Measurements from ENCODE around the gene BAAT.

BAAT gene

DNA sequence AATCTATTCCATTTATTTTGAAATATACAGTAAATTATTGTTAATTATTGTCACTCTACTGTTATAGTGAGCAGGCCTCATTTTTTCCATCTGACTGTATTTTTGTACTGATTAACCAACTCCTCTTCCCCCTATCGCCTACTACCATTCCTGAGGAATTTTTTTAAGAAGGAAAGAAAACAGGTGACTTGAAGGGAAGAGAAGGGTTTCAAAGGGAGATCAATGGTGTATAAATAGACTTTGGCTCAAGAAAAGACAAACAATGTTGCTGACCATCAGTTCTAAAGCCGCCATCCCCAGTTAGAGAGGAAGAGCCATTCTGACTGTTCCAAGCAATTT is 69.7 kb downstream of the BAAT start:
- Histone ChIP-seq H4K20me1 (ENCODE audit: control insufficient read depth, insufficient read depth, low read depth, low read length) (no peaks in the 10 kb centered on the region), H3K9me3 (ENCODE audit: control insufficient read depth, insufficient read depth, low read length) (no peaks in the 10 kb centered on the region), H3K4me2 (ENCODE audit: low read length) (no peak overlapping the region), H3K27ac (ENCODE audit: low read depth, low read length) (no peak overlapping the region), H3K27me3 (ENCODE audit: control insufficient read depth, low read length) (no peaks in the 10 kb centered on the region), H3K4me1 (ENCODE audit: control insufficient read depth, low read length) (no peaks in the 10 kb centered on the region), H3F3A (ENCODE audit: control insufficient read depth, insufficient read depth) (no peaks in the 10 kb centered on the region), H3K79me2 (ENCODE audit: control insufficient read depth, low read length) (no peaks in the 10 kb centered on the region), H3K4me3 (ENCODE audit: low read length) (no peak overlapping the region), H3K36me3 (ENCODE audit: control insufficient read depth, low read length) (no peaks in the 10 kb centered on the region), H3K9me2 (replicated peaks; ENCODE audit: control insufficient read depth, low read length) (no peaks in the 10 kb centered on the region)
- TF ChIP-seq EZH2phosphoT487 (IDR thresholded peaks at IDR 0.05; ENCODE audit: borderline replicate concordance, low read length), result no peak
- TF ChIP-seq, protein P1, sequence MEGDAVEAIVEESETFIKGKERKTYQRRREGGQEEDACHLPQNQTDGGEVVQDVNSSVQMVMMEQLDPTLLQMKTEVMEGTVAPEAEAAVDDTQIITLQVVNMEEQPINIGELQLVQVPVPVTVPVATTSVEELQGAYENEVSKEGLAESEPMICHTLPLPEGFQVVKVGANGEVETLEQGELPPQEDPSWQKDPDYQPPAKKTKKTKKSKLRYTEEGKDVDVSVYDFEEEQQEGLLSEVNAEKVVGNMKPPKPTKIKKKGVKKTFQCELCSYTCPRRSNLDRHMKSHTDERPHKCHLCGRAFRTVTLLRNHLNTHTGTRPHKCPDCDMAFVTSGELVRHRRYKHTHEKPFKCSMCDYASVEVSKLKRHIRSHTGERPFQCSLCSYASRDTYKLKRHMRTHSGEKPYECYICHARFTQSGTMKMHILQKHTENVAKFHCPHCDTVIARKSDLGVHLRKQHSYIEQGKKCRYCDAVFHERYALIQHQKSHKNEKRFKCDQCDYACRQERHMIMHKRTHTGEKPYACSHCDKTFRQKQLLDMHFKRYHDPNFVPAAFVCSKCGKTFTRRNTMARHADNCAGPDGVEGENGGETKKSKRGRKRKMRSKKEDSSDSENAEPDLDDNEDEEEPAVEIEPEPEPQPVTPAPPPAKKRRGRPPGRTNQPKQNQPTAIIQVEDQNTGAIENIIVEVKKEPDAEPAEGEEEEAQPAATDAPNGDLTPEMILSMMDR (IDR thresholded peaks at IDR 0.05; ENCODE audit: low read depth, low read length, poor library complexity, severe bottlenecking), result no peak

DNA sequence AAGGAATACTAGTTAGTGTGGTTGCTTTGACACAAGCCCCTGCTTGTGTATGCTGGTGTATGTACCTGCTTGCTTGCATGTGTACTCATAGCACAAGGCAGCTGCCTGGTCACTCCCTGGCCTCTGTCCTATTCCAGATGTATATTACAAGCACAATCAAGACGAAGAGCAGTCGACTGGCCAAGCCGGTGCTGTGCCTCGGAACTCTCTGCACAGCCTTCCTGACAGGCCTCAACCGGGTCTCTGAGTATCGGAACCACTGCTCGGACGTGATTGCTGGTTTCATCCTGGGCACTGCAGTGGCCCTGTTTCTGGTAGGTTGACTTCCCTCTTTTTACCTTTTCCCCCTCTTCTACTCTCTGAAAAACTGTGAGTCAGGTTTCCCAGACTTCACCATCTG is 72.1 kb downstream of the BAAT start:
- Histone ChIP-seq H3K79me2 (ENCODE audit: control insufficient read depth, low read length) (no peaks in the 10 kb centered on the region), H3K9me3 (ENCODE audit: control insufficient read depth, insufficient read depth, low read length) (no peaks in the 10 kb centered on the region), H3F3A (ENCODE audit: control insufficient read depth, insufficient read depth) (no peaks in the 10 kb centered on the region), H3K27me3 (ENCODE audit: control insufficient read depth, low read length) (no peaks in the 10 kb centered on the region), H3K36me3 (ENCODE audit: control insufficient read depth, low read length) (no peaks in the 10 kb centered on the region), H3K4me1 (ENCODE audit: control insufficient read depth, low read length) (no peaks in the 10 kb centered on the region), H4K20me1 (ENCODE audit: control insufficient read depth, insufficient read depth, low read depth, low read length) (no peaks in the 10 kb centered on the region), H3K4me3 (ENCODE audit: low read length) (no peak overlapping the region), H3K9me2 (replicated peaks; ENCODE audit: control insufficient read depth, low read length) (no peaks in the 10 kb centered on the region), H3K4me2 (ENCODE audit: low read length) (no peak overlapping the region), H3K27ac (ENCODE audit: low read depth, low read length) (no peak overlapping the region)
- TF ChIP-seq, protein P1 (IDR thresholded peaks at IDR 0.05; ENCODE audit: low read depth, low read length, poor library complexity, severe bottlenecking), result no peak
- no peak for TF ChIP-seq EZH2phosphoT487 (IDR thresholded peaks at IDR 0.05; ENCODE audit: borderline replicate concordance, low read length)

DNA sequence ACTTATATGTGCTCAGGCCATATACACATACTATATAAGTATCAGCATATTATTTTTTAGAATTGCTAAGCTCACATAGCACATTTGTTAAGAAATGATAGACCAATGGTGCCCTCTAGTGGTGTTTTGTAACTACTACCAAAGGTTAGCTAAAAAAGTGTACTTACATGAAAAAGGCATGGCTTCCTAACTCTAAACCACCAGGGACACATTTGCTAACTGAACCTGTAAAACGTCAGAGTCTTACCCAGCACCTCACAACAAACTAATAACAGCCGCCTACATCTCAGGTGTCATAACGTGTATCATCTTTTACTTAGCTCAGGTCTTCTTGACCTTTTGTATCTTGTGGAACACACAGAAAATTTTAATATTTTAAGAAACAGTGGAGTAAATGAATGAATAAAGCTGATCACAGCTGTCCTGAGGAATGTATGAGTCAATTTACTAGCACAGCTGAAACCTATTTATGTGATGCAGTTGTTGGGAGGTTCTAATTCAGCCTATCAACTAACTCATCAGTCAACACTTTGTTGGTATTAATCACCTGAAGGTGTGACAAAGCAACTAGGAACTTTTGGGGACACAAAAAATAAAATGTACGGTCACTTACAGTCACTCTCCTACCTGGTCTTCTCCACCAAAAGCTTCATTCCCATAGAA is 72.9 kb downstream of the BAAT start:
- TF ChIP-seq EZH2phosphoT487 (IDR thresholded peaks at IDR 0.05; ENCODE audit: borderline replicate concordance, low read length), result no peak
- TF ChIP-seq, protein P1 (IDR thresholded peaks at IDR 0.05; ENCODE audit: low read depth, low read length, poor library complexity, severe bottlenecking), result peak; percentile 64
- Histone ChIP-seq H3K27ac (ENCODE audit: low read depth, low read length) (no peak overlapping the region), H3K27me3 (ENCODE audit: control insufficient read depth, low read length) (no peaks in the 10 kb centered on the region), H3K4me3 (ENCODE audit: low read length) (no peak overlapping the region), H4K20me1 (ENCODE audit: control insufficient read depth, insufficient read depth, low read depth, low read length) (no peaks in the 10 kb centered on the region), H3K9me3 (ENCODE audit: control insufficient read depth, insufficient read depth, low read length) (no peaks in the 10 kb centered on the region), H3K4me2 (ENCODE audit: low read length) (no peak overlapping the region), H3K79me2 (ENCODE audit: control insufficient read depth, low read length) (no peaks in the 10 kb centered on the region), H3K4me1 (ENCODE audit: control insufficient read depth, low read length) (no peaks in the 10 kb centered on the region), H3F3A (ENCODE audit: control insufficient read depth, insufficient read depth) (no peaks in the 10 kb centered on the region), H3K9me2 (replicated peaks; ENCODE audit: control insufficient read depth, low read length) (no peaks in the 10 kb centered on the region), H3K36me3 (ENCODE audit: control insufficient read depth, low read length) (no peaks in the 10 kb centered on the region)

Measured in DOHH2 (cell line).